OCI-LY3 (cell line): ENCODE measurements around the gene NOXO1.

Source experiments
- H2AFZ ChIP-seq: fragments of 200-600, 300-600 bp; shearing (Covaris generic); 2 replicates; pipeline ENCODE4 v1.6.0; 2014; ENCODE audit warnings: antibody characterized with exemption, low read depth, low read length
- H3K27ac ChIP-seq: fragments of 200-600, 300-600 bp; sonication (generic); 2 replicates; pipeline ENCODE4 v1.5.1; 2014; ENCODE audit warnings: mild to moderate bottlenecking, low read length, moderate library complexity, mixed read lengths
- H3K27me3 ChIP-seq: fragments of 200-600, 300-600 bp; sonication (generic); 2 replicates; pipeline ENCODE4 v1.6.1; 2014; ENCODE audit warnings: low read depth, low read length, mixed read lengths
- H3K36me3 ChIP-seq: fragments of 200-600, 300-600 bp; sonication (generic); replicated peaks from 2 replicates; pipeline ENCODE3; 2014; ENCODE audit warnings: low read depth, low read length, mixed read lengths
- H3K4me1 ChIP-seq: fragments of 300-600, 200-600 bp; sonication (generic); 2 replicates; pipeline ENCODE4 v1.6.1; 2014; ENCODE audit warnings: low read length, mixed read lengths
- H3K4me2 ChIP-seq: fragments of 200-600, 300-600 bp; sonication (generic); 2 replicates; pipeline ENCODE4 v1.6.1; 2014; ENCODE audit warnings: low read length, mixed read lengths
- H3K4me3 ChIP-seq: fragments of 300-600, 200-600 bp; sonication (generic); 2 replicates; pipeline ENCODE4 v1.5.1; 2014; ENCODE audit warnings: antibody characterized with exemption, mild to moderate bottlenecking, low read length, moderate library complexity
- H3K79me2 ChIP-seq: fragments of 300-600, 200-600 bp; shearing (Covaris generic); 2 replicates; pipeline ENCODE4 v1.6.1; 2014; ENCODE audit warnings: mild to moderate bottlenecking, low read length, mixed read lengths
- H3K9ac ChIP-seq: fragments of 300-600, 200-600 bp; shearing (Covaris generic); 2 replicates; pipeline ENCODE4 v1.6.0; 2014; ENCODE audit warnings: mild to moderate bottlenecking, low read length, moderate library complexity
- H3K9me3 ChIP-seq: fragments of 200-600, 300-600 bp; shearing (Covaris generic); 2 replicates; pipeline ENCODE4 v1.6.1; 2014; ENCODE audit warnings: low read length, mixed read lengths; ENCODE audit not compliant: insufficient read depth
- H4K20me1 ChIP-seq: fragments of 200-600, 300-600 bp; sonication (generic); 2 replicates; pipeline ENCODE4 v1.6.1; 2016; ENCODE audit warnings: low read length, mixed read lengths; ENCODE audit not compliant: insufficient read depth
- CTCF ChIP-seq: fragments of 200-600, 300-600 bp; sonication (generic); IDR thresholded peaks from 2 replicates; pipeline ENCODE4 v1.5.1; 2014; ENCODE audit warnings: antibody characterized with exemption, low read length, low read depth
- EZH2phosphoT487 ChIP-seq: fragments of 200-600 bp; shearing (Covaris generic); IDR thresholded peaks from 2 replicates; pipeline ENCODE4 v1.6.1; 2018; ENCODE audit warnings: antibody characterized with exemption, mixed run types, low read depth

NOXO1 gene

DNA sequence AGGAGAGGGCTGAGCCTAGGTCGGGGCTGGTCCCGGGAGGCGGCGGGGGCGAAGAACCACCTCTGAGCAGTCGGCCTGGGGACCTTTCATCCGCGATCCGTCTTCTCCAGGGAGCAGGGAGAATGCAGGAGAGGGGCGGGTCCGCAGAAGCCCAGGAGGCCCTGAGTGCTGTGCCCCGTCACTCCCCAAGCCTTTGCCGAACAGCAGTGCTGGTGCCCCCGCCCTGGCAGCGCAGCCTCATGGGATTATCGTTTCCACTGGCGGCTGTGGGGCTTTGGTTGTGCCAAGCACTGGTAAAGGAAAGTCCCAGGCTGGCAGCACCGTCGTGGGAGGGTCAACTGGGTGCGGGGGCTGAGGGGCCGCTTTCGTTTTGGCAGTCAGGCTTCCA is 8.8 kb downstream of the NOXO1 start:
- Histone ChIP-seq H2AFZ (no peak overlapping the region), H4K20me1 (no peaks in the 10 kb centered on the region), H3K9me3 (no peaks in the 10 kb centered on the region), H3K79me2 (peaks cover 36% of the 10 kb centered on the region), H3K4me2 (peak overlapping the region; percentile 88), H3K36me3 (peaks cover 16% of the 10 kb centered on the region), H3K4me1 (peaks cover 14% of the 10 kb centered on the region), H3K27ac (no peak overlapping the region), H3K9ac (peak overlapping the region; percentile 87), H3K27me3 (no peaks in the 10 kb centered on the region), H3K4me3 (peak overlapping the region; percentile 100)
- no peak for TF ChIP-seq CTCF
- no peak for TF ChIP-seq EZH2phosphoT487

DNA sequence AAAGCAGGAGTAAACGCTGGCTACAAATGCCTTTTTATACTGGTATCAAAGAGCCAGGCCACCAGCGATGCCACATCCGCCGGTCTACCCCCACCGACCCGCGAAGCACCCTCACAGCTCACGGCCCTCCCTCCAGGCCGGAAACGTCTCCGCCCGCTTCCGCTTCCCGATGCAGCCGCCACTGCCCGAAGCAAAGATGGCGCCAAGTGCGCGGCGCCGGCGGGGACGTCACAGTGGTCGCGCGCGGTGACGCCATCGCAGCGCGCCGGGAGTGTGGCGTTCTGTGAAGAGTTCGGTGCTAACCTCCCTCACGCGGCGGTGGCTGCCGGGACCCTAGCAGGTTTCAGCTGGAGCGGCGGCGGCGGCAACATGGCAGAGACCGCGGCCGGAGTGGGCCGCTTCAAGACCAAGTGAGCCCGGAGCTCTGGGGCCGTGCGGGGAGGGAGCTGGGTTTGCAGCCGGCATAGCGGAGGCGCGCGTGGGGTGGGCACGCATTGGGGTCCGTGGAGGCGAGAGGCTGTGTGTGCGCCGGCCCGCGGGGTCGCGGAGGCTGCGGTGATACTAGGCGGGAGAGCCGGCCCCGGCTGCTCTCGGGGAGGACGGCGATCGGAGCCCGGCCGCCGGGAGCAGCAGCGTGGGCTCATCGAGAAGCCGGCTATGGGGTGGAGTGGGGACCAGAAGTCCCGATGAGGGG is 9.3 kb downstream of the NOXO1 start, which contains the start of gene TBL3:
TBL3 (plus strand) TSS at position 258 of the 694 bp plus-strand sequence; CDS start at position 370, 112 bp downstream.
- H3K9me3 ChIP-seq, result no peaks in the 10 kb centered on the region
- peak within 1 kb of the TSS; percentile 88 for H3K4me2 ChIP-seq
- no peak for TF ChIP-seq EZH2phosphoT487
- no peak for TF ChIP-seq CTCF
- H2AFZ ChIP-seq, result peak within 1 kb of the TSS; percentile 84
- peaks cover 38% of the 10 kb centered on the region for H3K79me2 ChIP-seq
- H3K27me3 ChIP-seq, result no peaks in the 10 kb centered on the region
- peak within 1 kb of the TSS; percentile 83 for H3K27ac ChIP-seq
- H3K4me1 ChIP-seq, result peaks cover 14% of the 10 kb centered on the region
- peaks cover 16% of the 10 kb centered on the region for H3K36me3 ChIP-seq
- H4K20me1 ChIP-seq, result no peaks in the 10 kb centered on the region
- peak within 1 kb of the TSS; percentile 100 for H3K4me3 ChIP-seq
- H3K9ac ChIP-seq, result peak within 1 kb of the TSS; percentile 98

- TF ChIP-seq EZH2phosphoT487 (no peak), CTCF (no peak)
- no peak overlapping the region for H3K9ac ChIP-seq
- H3K4me3 ChIP-seq, result no peak overlapping the region
- peaks cover 8% of the 10 kb centered on the region for H4K20me1 ChIP-seq
- peaks cover 12% of the 10 kb centered on the region for H3K36me3 ChIP-seq
- peaks cover 65% of the 10 kb centered on the region for H3K79me2 ChIP-seq
- no peak overlapping the region for H2AFZ ChIP-seq
- H3K4me1 ChIP-seq, result peaks cover 19% of the 10 kb centered on the region
- no peaks in the 10 kb centered on the region for H3K9me3 ChIP-seq
- no peaks in the 10 kb centered on the region for H3K27me3 ChIP-seq
- no peak overlapping the region for H3K27ac ChIP-seq
- H3K4me2 ChIP-seq, result no peak overlapping the region
These were observed 12.9 kb downstream of the NOXO1 start for GRCh38 chr16:1968146-1968953.

DNA sequence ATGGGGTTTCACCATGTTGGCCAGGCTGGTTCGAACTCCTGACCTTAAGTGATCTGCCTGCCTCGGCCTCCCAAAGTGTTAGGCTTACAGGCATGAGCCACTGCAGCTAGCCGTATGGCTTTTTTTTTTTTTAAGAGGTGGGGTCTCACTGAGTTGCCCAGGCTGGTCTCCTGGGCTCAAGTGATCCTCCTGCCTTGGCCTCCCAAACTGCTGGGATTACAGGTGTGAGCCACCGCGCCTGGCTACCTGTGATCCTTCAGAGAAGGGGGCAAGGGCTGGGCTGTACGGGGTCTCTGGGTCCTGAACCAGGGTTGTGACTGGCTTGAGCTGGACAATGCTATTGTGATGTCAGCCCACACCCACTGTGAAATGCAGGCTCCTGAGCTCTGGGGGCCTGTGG is 14.8 kb downstream of the NOXO1 start, which contains the start of gene RNF151:
RNF151 (plus strand) TSS at position 397 of the 400 bp plus-strand sequence. CDS start 26 bp downstream, outside the sequence.
- H3K4me3 ChIP-seq, result peak within 1 kb of the TSS; percentile 100
- peak within 1 kb of the TSS; percentile 96 for H3K4me2 ChIP-seq
- H3K36me3 ChIP-seq, result peaks cover 27% of the 10 kb centered on the region
- H3K79me2 ChIP-seq, result peaks cover 66% of the 10 kb centered on the region
- peaks cover 26% of the 10 kb centered on the region for H4K20me1 ChIP-seq
- TF ChIP-seq EZH2phosphoT487 (no peak), CTCF (no peak)
- H3K9ac ChIP-seq, result peak within 1 kb of the TSS; percentile 92
- peaks cover 31% of the 10 kb centered on the region for H3K4me1 ChIP-seq
- H3K27me3 ChIP-seq, result no peaks in the 10 kb centered on the region
- no peaks in the 10 kb centered on the region for H3K9me3 ChIP-seq
- peak within 1 kb of the TSS; percentile 68 for H3K27ac ChIP-seq
- H2AFZ ChIP-seq, result no peak within 1 kb of the TSS
